VCaP (cell line): ENCODE data around the gene TAF7L.
A peak's percentile ranks its signal among the peaks of the same experiment; 100 is the strongest.
"Not testable (repeated sequence)": the region's sequence is repeated elsewhere in the genome, so short reads cannot be mapped to it uniquely, and the experiment has no call there.

ENCODE experiments used
- H3K27ac ChIP-seq: fragments of 450-650 bp; 2 replicates; pipeline ENCODE4 v1.5.1; 2017
- TF ChIP-seq, protein P1 (sequence below): fragments of 450-650 bp; conservative IDR thresholded peaks from 2 replicates; pipeline ENCODE4 v1.5.1; 2017; ENCODE audit warnings: mild to moderate bottlenecking, moderate library complexity

TAF7L gene, protein sequence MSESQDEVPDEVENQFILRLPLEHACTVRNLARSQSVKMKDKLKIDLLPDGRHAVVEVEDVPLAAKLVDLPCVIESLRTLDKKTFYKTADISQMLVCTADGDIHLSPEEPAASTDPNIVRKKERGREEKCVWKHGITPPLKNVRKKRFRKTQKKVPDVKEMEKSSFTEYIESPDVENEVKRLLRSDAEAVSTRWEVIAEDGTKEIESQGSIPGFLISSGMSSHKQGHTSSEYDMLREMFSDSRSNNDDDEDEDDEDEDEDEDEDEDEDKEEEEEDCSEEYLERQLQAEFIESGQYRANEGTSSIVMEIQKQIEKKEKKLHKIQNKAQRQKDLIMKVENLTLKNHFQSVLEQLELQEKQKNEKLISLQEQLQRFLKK

DNA sequence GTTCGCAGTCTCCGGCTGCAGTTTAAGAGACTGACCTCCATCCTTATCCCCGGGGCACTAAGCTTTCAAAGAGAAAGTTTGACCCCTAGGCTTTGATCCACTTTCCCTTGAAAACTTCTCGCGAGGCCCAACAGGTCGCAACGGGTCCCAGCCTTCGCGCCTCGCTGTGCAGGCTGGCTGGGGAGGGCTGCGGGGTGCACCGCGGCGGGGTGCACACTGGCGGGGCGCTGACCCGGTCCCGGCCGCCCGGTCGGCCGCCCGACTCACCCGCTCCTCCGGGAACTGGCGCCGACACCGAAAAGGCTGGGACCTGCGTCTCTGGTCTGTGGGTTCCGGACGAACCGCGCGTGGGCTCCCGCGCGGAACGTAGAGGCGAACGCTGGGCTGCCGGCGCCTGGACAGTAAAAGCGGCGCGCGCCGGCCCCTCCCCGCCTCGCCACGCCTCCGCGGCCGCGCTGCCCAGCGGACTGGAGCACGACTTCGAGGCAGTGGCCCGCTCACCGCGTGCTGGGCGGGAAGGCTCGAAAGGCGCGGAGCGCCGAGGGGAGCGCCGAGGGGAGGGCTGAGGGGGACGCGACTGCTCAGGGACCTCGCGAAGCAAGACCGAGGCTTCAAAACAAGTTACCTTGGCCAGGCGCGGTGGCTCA, at the start of gene TAF7L:
TSS of gene TAF7L (minus strand) at position 378 of the 647 bp plus-strand sequence. CDS start 3,791 bp downstream, outside the sequence.
- no peak within 1 kb of the TSS for H3K27ac ChIP-seq
- TF ChIP-seq, protein P1, sequence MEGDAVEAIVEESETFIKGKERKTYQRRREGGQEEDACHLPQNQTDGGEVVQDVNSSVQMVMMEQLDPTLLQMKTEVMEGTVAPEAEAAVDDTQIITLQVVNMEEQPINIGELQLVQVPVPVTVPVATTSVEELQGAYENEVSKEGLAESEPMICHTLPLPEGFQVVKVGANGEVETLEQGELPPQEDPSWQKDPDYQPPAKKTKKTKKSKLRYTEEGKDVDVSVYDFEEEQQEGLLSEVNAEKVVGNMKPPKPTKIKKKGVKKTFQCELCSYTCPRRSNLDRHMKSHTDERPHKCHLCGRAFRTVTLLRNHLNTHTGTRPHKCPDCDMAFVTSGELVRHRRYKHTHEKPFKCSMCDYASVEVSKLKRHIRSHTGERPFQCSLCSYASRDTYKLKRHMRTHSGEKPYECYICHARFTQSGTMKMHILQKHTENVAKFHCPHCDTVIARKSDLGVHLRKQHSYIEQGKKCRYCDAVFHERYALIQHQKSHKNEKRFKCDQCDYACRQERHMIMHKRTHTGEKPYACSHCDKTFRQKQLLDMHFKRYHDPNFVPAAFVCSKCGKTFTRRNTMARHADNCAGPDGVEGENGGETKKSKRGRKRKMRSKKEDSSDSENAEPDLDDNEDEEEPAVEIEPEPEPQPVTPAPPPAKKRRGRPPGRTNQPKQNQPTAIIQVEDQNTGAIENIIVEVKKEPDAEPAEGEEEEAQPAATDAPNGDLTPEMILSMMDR: no peak

GRCh38 chrX:101337776-101338271, 46.7 kb upstream of the TAF7L start:
- TF ChIP-seq, protein P1: no peak
- H3K27ac ChIP-seq: no peak overlapping the region

GRCh38 chrX:101334310-101334709, 43.2 kb upstream of the TAF7L start:
- not testable (repeated sequence) for H3K27ac ChIP-seq

DNA sequence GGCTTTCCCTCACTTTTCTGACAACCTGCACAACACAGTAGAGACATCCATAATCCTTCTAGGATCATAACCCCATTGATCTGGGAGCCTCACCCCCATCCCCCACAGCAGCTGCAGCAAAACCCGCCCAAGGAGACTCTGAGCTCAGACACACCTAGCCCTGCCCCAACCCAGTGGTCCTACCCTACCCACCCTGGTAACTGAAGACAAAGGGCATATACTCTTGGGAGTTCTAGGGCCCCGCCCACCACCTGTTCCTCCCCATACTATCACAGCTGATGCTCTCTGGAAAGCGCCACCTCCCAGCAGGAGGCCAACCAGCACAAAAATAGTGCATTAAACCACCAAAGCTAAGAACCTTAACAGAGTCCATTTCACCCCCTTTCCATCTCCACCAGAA, 35.5 kb upstream of the TAF7L start:
- H3K27ac ChIP-seq: not testable (repeated sequence)

DNA sequence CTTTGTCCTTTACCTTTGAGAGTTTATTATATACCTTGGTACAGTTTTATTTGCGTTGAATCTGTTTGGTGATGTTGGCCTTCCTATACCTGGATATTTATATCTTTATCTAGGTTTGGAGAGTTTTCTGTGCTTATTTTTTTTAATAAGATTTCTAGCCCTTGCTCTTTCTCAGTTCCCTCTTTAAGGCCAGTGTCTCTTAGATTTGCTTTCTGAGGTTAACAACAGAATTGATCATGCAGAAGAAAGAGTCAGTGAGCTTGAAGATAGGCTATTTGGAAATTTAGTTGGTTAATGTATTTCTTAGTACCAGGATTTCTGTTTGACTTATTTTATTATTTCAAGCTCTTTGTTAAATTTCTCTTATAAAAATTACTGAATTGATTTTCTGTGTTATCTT, 12.7 kb upstream of the TAF7L start:
- H3K27ac ChIP-seq: no peak overlapping the region
- TF ChIP-seq, protein P1: no peak

DNA sequence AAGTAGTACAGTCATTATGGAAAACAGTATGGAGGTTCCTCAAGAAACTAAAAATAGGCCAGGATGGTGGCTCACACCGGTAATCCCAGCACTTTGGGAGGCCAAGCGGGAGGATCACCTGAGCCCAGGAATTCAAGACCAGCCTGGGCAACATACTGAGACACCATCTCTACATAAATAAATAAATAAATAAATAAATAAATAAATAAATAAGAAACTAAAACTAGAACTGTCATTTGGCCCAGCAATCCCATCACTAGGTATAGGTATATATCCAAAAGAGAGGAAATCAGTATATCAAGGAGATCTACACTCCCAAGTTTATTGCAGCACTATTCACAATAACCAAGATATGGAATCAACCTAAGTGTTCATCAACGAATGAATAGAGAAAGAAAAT, 4.5 kb upstream of the TAF7L start:
- H3K27ac ChIP-seq: not testable (repeated sequence)

GRCh38 chrX:101287402-101287801, 3.7 kb downstream of the TAF7L start:
- TF ChIP-seq, protein P1: peak; percentile 61
- H3K27ac ChIP-seq: no peak overlapping the region

DNA sequence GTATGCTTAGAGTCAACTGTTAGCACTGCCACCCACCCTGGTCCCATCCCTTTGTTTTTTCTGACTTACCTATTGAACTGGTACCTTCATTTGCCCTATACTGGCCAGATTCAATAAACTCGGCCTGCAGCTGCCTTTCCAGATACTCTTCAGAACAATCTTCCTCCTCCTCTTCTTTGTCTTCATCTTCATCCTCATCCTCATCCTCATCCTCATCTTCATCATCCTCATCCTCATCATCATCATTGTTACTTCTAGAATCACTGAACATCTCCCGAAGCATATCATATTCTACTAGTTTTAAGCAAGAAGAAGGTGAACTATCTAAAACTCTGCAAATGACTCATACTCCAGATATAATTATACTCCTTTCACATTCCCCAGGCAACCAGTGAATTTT, 14.9 kb downstream of the TAF7L start:
- TF ChIP-seq, protein P1: no peak
- no peak overlapping the region for H3K27ac ChIP-seq

DNA sequence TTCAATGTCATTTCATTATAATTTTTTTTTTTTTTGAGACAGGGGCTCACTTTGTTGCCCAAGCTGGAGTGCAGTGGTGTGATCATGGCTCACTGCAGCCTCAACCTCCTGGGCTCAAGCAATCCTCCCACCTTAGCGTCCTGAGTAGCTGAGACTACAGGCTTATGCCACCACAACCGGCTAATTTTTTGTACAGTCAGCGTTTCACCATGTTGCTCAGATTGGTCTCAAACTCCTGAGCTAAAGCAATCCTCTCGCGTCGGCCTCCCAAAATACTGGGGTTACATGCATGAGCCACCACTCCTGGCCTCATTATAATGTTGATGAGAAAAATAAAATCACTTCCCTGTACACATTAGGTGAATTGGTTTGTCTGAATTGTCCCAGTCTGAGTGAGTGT, 16.9 kb downstream of the TAF7L start:
- TF ChIP-seq, protein P1: no peak
- H3K27ac ChIP-seq: no peak overlapping the region
